ENCODE measurements around the gene RHBDD1.

The RHBDD1 gene

DNA sequence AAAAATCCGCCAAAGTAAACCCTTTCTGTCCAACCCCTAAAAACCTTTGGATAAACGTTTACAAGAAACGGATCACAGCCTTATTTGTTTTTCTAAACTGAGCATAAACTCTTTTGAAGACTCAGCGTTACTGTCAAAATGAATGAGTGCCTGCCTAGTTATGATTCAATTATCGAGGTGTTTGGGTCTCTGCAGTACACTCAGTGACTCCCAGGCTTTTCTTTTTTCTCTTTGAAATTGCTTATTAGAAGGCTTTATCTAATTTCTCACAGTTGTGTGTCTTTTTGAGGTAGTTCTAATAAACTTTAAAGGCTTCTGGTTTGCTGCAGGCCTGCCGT, 663 bp downstream of the RHBDD1 start:
- Histone ChIP-seq H3K4me2 (ENCODE audit: insufficient read depth, low read length, poor library complexity, severe bottlenecking) (peak overlapping the region; percentile 86), H3K23ac (ENCODE audit: low read depth, low read length, poor library complexity) (no peak overlapping the region), H3K9ac (ENCODE audit: low read depth, low read length, poor library complexity) (no peak overlapping the region), H2BK12ac (ENCODE audit: low read length) (no peak overlapping the region), H2AK5ac (ENCODE audit: low read depth, low read length) (no peak overlapping the region), H3K9me3 (replicated peaks in 1 of 2; ENCODE audit: control insufficient read depth in 2 of 2, insufficient read depth in 1 of 2, low read depth in 1 of 2, low read length in 2 of 2) (peaks cover 0 to 13% of the 10 kb centered on the region in 2 donors), H4K8ac (ENCODE audit: low read depth, low read length) (no peak overlapping the region), H3K4me1 (ENCODE audit: control insufficient read depth in 2 of 2, insufficient read depth in 1 of 2, low read depth in 1 of 2, low read length in 2 of 2) (peaks cover 2 to 5% of the 10 kb centered on the region in 2 donors), H3K4ac (ENCODE audit: low read length) (no peak overlapping the region), H3K14ac (ENCODE audit: low read length) (no peak overlapping the region), H2BK15ac (ENCODE audit: low read length) (no peak overlapping the region), H4K91ac (ENCODE audit: low read depth, low read length, poor library complexity) (no peak overlapping the region), H2BK5ac (ENCODE audit: low read length) (no peak overlapping the region), H3K18ac (ENCODE audit: low read length) (no peak overlapping the region), H3K27ac (replicated peaks; ENCODE audit: low read length) (peak overlapping the region; percentile 81), H3K79me1 (ENCODE audit: low read depth, low read length) (no peaks in the 10 kb centered on the region), H3K4me3 (ENCODE audit: low read length in 2 of 2) (peak overlapping the region; percentile 63 to 90), H2AFZ (ENCODE audit: low read length) (peak overlapping the region; percentile 98), H3K27me3 (ENCODE audit: control insufficient read depth in 3 of 3, insufficient read depth in 3 of 3, low read depth in 1 of 3, low read length in 3 of 3) (peaks cover 0 to 3% (median 0%) of the 10 kb centered on the region in 3 experiments), H2BK120ac (ENCODE audit: low read depth, low read length) (no peak overlapping the region), H3K36me3 (replicated peaks in 1 of 2; ENCODE audit: control insufficient read depth in 2 of 2, insufficient read depth in 2 of 2, low read length in 2 of 2) (peaks cover 0 to 4% of the 10 kb centered on the region in 2 donors)
- no peak for DNase-seq (ENCODE audit: low spot score)
- no CpG with 5 or more reads among the region's 6 CpGs for WGBS, 2 donors (ENCODE audit: extremely low coverage in 2 of 2, insufficient read length in 2 of 2, insufficient replicate concordance in 1 of 2)

GRCh38 chr2:226837334-226837733, 1.5 kb downstream of the RHBDD1 start:
- no peak overlapping the region for H3K4me3 ChIP-seq (ENCODE audit: low read length in 2 of 2)

GRCh38 chr2:226837787-226838603, 2.1 kb downstream of the RHBDD1 start:
- Histone ChIP-seq H3K18ac (ENCODE audit: low read length) (no peak overlapping the region), H3K23ac (ENCODE audit: low read depth, low read length, poor library complexity) (no peak overlapping the region), H3K4me2 (ENCODE audit: insufficient read depth, low read length, poor library complexity, severe bottlenecking) (no peak overlapping the region), H2BK120ac (ENCODE audit: low read depth, low read length) (no peak overlapping the region), H3K27ac (replicated peaks; ENCODE audit: low read length) (no peak overlapping the region), H3K4me3 (ENCODE audit: low read length in 2 of 2) (no peak overlapping the region), H3K9ac (ENCODE audit: low read depth, low read length, poor library complexity) (no peak overlapping the region), H2AK5ac (ENCODE audit: low read depth, low read length) (no peak overlapping the region), H3K4ac (ENCODE audit: low read length) (no peak overlapping the region), H2BK15ac (ENCODE audit: low read length) (no peak overlapping the region), H3K36me3 (replicated peaks in 1 of 2; ENCODE audit: control insufficient read depth in 2 of 2, insufficient read depth in 2 of 2, low read length in 2 of 2) (peaks cover 0 to 4% of the 10 kb centered on the region in 2 donors), H4K8ac (ENCODE audit: low read depth, low read length) (no peak overlapping the region), H3K79me1 (ENCODE audit: low read depth, low read length) (no peaks in the 10 kb centered on the region), H3K9me3 (replicated peaks in 1 of 2; ENCODE audit: control insufficient read depth in 2 of 2, insufficient read depth in 1 of 2, low read depth in 1 of 2, low read length in 2 of 2) (peaks cover 0 to 18% of the 10 kb centered on the region in 2 donors), H3K14ac (ENCODE audit: low read length) (no peak overlapping the region), H2BK12ac (ENCODE audit: low read length) (no peak overlapping the region), H2BK5ac (ENCODE audit: low read length) (no peak overlapping the region), H3K4me1 (ENCODE audit: control insufficient read depth in 2 of 2, insufficient read depth in 1 of 2, low read depth in 1 of 2, low read length in 2 of 2) (peaks cover 2 to 5% of the 10 kb centered on the region in 2 donors), H3K27me3 (ENCODE audit: control insufficient read depth in 3 of 3, insufficient read depth in 3 of 3, low read depth in 1 of 3, low read length in 3 of 3) (peaks cover 0 to 3% (median 0%) of the 10 kb centered on the region in 3 experiments), H2AFZ (ENCODE audit: low read length) (no peak overlapping the region), H4K91ac (ENCODE audit: low read depth, low read length, poor library complexity) (no peak overlapping the region)
- no CpG with 5 or more reads among the region's 12 CpGs for WGBS, 2 donors (ENCODE audit: extremely low coverage in 2 of 2, insufficient read length in 2 of 2, insufficient replicate concordance in 1 of 2)
- no peak for DNase-seq (ENCODE audit: low spot score)

More at GRCh38 chr2:226837334-226837733, 1.5 kb downstream of the RHBDD1 start:
- no peak overlapping the region for H3K23ac ChIP-seq (ENCODE audit: low read depth, low read length, poor library complexity)
- no peak overlapping the region for H2BK120ac ChIP-seq (ENCODE audit: low read depth, low read length)
- no peak overlapping the region for H4K8ac ChIP-seq (ENCODE audit: low read depth, low read length)
- H3K27ac ChIP-seq (replicated peaks; ENCODE audit: low read length): no peak overlapping the region
- peaks cover 0 to 4% of the 10 kb centered on the region in 2 donors for H3K36me3 ChIP-seq (replicated peaks in 1 of 2; ENCODE audit: control insufficient read depth in 2 of 2, insufficient read depth in 2 of 2, low read length in 2 of 2)
- H3K4me2 ChIP-seq (ENCODE audit: insufficient read depth, low read length, poor library complexity, severe bottlenecking): no peak overlapping the region
- no peak overlapping the region for H2AFZ ChIP-seq (ENCODE audit: low read length)
- no peak overlapping the region for H3K18ac ChIP-seq (ENCODE audit: low read length)
- no peak overlapping the region for H2BK5ac ChIP-seq (ENCODE audit: low read length)
- no peak for DNase-seq (ENCODE audit: low spot score)
- H2BK15ac ChIP-seq (ENCODE audit: low read length): no peak overlapping the region
- no peaks in the 10 kb centered on the region for H3K79me1 ChIP-seq (ENCODE audit: low read depth, low read length)
- no peak overlapping the region for H4K91ac ChIP-seq (ENCODE audit: low read depth, low read length, poor library complexity)
- H3K4ac ChIP-seq (ENCODE audit: low read length): no peak overlapping the region
- no peak overlapping the region for H2AK5ac ChIP-seq (ENCODE audit: low read depth, low read length)
- H3K4me1 ChIP-seq (ENCODE audit: control insufficient read depth in 2 of 2, insufficient read depth in 1 of 2, low read depth in 1 of 2, low read length in 2 of 2): peaks cover 2 to 5% of the 10 kb centered on the region in 2 donors
- no peak overlapping the region for H3K9ac ChIP-seq (ENCODE audit: low read depth, low read length, poor library complexity)
- H3K9me3 ChIP-seq (replicated peaks in 1 of 2; ENCODE audit: control insufficient read depth in 2 of 2, insufficient read depth in 1 of 2, low read depth in 1 of 2, low read length in 2 of 2): peaks cover 0 to 16% of the 10 kb centered on the region in 2 donors
- H3K27me3 ChIP-seq (ENCODE audit: control insufficient read depth in 3 of 3, insufficient read depth in 3 of 3, low read depth in 1 of 3, low read length in 3 of 3): peaks cover 0 to 3% (median 0%) of the 10 kb centered on the region in 3 experiments
- H2BK12ac ChIP-seq (ENCODE audit: low read length): no peak overlapping the region
- no CpG with 5 or more reads among the region's 7 CpGs for WGBS, 2 donors (ENCODE audit: extremely low coverage in 2 of 2, insufficient read length in 2 of 2, insufficient replicate concordance in 1 of 2)
- no peak overlapping the region for H3K14ac ChIP-seq (ENCODE audit: low read length)

DNA sequence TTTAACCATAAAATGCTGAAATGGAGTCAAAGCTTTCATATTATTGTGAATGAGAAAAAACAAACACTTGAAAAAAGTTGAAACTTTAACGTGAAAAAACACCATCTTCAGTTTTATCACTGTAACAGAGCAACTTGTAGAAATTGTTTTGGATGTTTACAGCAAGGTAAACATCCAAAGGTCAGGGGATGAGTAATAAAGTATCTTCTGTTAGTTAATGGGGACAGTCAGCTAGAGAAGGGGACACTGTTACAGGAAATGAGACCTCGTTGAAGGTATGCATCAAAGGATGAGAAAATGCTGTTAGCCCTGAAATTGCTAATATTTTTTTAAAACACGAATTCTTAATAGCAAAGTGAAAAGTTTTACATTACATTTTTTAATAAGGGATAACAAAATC, 2.9 kb downstream of the RHBDD1 start:
- H3K79me1 ChIP-seq (ENCODE audit: low read depth, low read length): no peaks in the 10 kb centered on the region
- peaks cover 0 to 18% of the 10 kb centered on the region in 2 donors for H3K9me3 ChIP-seq (replicated peaks in 1 of 2; ENCODE audit: control insufficient read depth in 2 of 2, insufficient read depth in 1 of 2, low read depth in 1 of 2, low read length in 2 of 2)
- H3K4me3 ChIP-seq (ENCODE audit: low read length in 2 of 2): no peak overlapping the region
- no peak overlapping the region for H3K4ac ChIP-seq (ENCODE audit: low read length)
- no peak overlapping the region for H2BK12ac ChIP-seq (ENCODE audit: low read length)
- no peak overlapping the region for H3K18ac ChIP-seq (ENCODE audit: low read length)
- no peak overlapping the region for H3K9ac ChIP-seq (ENCODE audit: low read depth, low read length, poor library complexity)
- WGBS, 2 donors (ENCODE audit: extremely low coverage in 2 of 2, insufficient read length in 2 of 2, insufficient replicate concordance in 1 of 2): no CpG with 5 or more reads among the region's 3 CpGs
- no peak overlapping the region for H2BK15ac ChIP-seq (ENCODE audit: low read length)
- no peak overlapping the region for H3K14ac ChIP-seq (ENCODE audit: low read length)
- no peak overlapping the region for H3K23ac ChIP-seq (ENCODE audit: low read depth, low read length, poor library complexity)
- no peak overlapping the region for H2AK5ac ChIP-seq (ENCODE audit: low read depth, low read length)
- no peak overlapping the region for H4K91ac ChIP-seq (ENCODE audit: low read depth, low read length, poor library complexity)
- H3K27me3 ChIP-seq (ENCODE audit: control insufficient read depth in 3 of 3, insufficient read depth in 3 of 3, low read depth in 1 of 3, low read length in 3 of 3): peaks cover 0 to 3% (median 0%) of the 10 kb centered on the region in 3 experiments
- no peak overlapping the region for H2BK120ac ChIP-seq (ENCODE audit: low read depth, low read length)
- H2BK5ac ChIP-seq (ENCODE audit: low read length): no peak overlapping the region
- peaks cover 2 to 5% of the 10 kb centered on the region in 2 donors for H3K4me1 ChIP-seq (ENCODE audit: control insufficient read depth in 2 of 2, insufficient read depth in 1 of 2, low read depth in 1 of 2, low read length in 2 of 2)
- no peak overlapping the region for H2AFZ ChIP-seq (ENCODE audit: low read length)
- no peak overlapping the region for H3K4me2 ChIP-seq (ENCODE audit: insufficient read depth, low read length, poor library complexity, severe bottlenecking)
- H3K36me3 ChIP-seq (replicated peaks in 1 of 2; ENCODE audit: control insufficient read depth in 2 of 2, insufficient read depth in 2 of 2, low read length in 2 of 2): peaks cover 0 to 4% of the 10 kb centered on the region in 2 donors
- no peak for DNase-seq (ENCODE audit: low spot score)
- H3K27ac ChIP-seq (replicated peaks; ENCODE audit: low read length): no peak overlapping the region
- no peak overlapping the region for H4K8ac ChIP-seq (ENCODE audit: low read depth, low read length)
